ENCODE measurements around the gene COX15.
A peak's percentile ranks its signal among the peaks of the same experiment; 100 is the strongest.
"Not testable (repeated sequence)": the region's sequence is repeated elsewhere in the genome, so short reads cannot be mapped to it uniquely, and the experiment has no call there.

COX15 gene

DNA sequence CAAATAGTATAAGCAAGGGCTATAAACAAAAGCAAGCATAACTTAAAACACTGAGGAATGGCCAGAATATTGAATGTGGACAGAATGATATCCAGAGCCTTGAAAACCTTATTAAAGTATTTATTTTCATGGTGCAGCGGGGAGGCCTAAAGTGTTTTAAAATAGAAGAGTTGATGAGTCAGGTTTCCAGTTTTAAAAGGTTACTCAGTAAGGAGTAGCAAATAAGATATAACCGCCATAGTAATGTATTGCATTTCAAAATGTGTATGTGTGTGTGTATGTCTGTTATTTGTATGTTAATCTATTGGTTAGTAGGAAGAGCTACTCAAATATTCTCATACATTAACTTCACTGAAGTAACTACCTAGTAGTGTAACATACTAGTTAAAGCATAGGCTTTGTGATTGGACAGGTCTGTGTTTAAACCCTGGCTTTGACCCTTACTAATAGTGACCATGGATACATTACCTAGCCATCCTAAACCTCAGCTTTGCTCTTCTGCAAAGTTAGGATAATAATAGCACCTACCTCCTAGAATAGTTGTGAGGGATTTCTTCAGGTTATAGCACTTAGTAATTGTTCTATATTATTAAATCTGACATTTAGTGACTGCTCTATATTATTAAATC lies 17.0 kb upstream of the COX15 start:
- H3K4me1 ChIP-seq: no peaks in the 10 kb centered on the region
- peaks cover 0 to 15% (median 5%) of the 10 kb centered on the region in 11 experiments; a peak in 7 of 22 replicates for H4K20me1 ChIP-seq
- TF ChIP-seq Cebpa-rat (IDR thresholded peaks at IDR 0.05): no peak
- no peak overlapping the region for H3K4me2 ChIP-seq
- no peak overlapping the region for H3K4me3 ChIP-seq
- no peaks in the 10 kb centered on the region for H3K27me3 ChIP-seq
- H3K9me3 ChIP-seq (replicated peaks in 1 of 11): no peaks in the 10 kb centered on the region
- no peak overlapping the region for H3K9ac ChIP-seq
- no peak overlapping the region for H3K27ac ChIP-seq
- peaks cover 94 to 100% (median 98%) of the 10 kb centered on the region in 11 experiments for H3K36me3 ChIP-seq

DNA sequence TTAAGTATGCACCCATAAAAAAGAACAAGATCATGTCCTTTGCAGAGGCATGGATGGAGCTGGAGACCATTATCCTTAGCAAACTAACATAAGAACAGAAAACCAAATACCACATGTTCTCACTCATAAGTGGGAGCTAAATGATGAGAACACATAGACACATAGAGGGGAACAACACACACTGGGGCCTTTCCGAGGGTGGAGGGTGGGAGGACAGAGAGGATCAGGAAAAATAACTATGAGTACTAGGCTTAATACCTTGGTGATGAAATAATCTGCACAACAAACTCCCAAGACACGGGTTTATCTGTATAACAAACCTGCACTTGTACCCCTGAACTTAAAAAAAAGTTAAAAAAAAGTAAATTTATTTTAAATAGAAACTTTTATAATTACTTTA lies 14.2 kb upstream of the COX15 start:
- Histone ChIP-seq H3K36me3 (peaks cover 97 to 100% (median 100%) of the 10 kb centered on the region in 11 experiments), H4K20me1 (peaks cover 0 to 15% (median 5%) of the 10 kb centered on the region in 11 experiments; a peak in 7 of 22 replicates)
- not testable (repeated sequence) for H3K4me1 ChIP-seq; H3K27ac ChIP-seq; H3K9me3 ChIP-seq (replicated peaks in 1 of 11); H3K4me2 ChIP-seq; H3K27me3 ChIP-seq; H3K9ac ChIP-seq; H3K4me3 ChIP-seq

DNA sequence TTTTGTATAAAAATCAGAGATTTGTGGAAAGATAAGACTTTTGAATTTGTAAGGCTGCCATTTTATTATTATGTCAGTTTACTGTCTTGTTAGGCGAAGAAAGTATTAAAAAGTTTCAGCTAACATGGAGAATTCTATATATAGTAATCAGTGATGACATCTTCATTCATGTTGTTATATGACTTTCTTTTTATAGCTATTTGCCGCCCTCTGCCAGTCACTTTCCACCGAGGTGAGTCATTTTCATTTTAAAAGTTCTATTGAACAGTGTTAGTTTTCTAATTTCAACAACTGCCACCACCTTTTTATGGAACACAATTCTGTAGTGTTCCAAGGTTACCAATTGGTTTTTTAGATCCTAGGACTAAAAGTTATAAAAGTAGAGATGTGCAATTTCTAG lies 11.9 kb upstream of the COX15 start:
- H3K9me3 ChIP-seq (replicated peaks in 1 of 11): peaks cover 24 to 32% (median 28%) of the 10 kb centered on the region in 11 experiments
- no peak overlapping the region for H3K27ac ChIP-seq
- H3K36me3 ChIP-seq: peaks cover 99 to 100% (median 100%) of the 10 kb centered on the region in 11 experiments
- H4K20me1 ChIP-seq: peaks cover 0 to 10% (median 3%) of the 10 kb centered on the region in 11 experiments; a peak in 6 of 22 replicates
- H3K9ac ChIP-seq: no peak overlapping the region
- H3K4me3 ChIP-seq: no peak overlapping the region
- no peaks in the 10 kb centered on the region for H3K4me1 ChIP-seq
- TF ChIP-seq Cebpa-rat (IDR thresholded peaks at IDR 0.05): no peak
- H3K4me2 ChIP-seq: no peak overlapping the region
- H3K27me3 ChIP-seq: no peaks in the 10 kb centered on the region

DNA sequence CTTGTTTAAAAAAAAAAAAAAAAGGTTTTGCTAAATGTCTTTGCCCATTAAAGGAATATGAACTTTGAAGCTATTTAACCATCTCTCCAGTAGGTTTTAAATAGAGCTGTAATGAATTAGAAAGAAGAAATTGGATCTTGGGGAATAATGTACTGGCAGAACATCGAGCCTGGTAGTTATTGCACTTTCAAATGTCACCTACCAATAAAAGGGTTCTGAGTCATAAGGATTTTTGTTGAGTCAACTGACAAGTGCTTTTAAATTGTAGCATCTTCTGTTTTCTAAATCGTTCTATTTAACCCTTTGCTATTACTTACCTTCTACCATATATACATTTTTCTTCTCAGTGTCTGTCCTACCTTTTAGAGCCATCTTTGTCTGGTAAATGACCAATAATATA lies 10.8 kb upstream of the COX15 start:
- Histone ChIP-seq H3K9ac (no peak overlapping the region), H3K4me3 (no peak overlapping the region), H4K20me1 (peaks cover 0 to 1% (median 0%) of the 10 kb centered on the region in 11 experiments; a peak in 1 of 22 replicates), H3K4me2 (no peak overlapping the region), H3K4me1 (0 out of 20 replicates have a peak, but pooled peaks cover 0 to 4% (median 0%) of the 10 kb centered on the region in 10 experiments), H3K9me3 (replicated peaks in 1 of 11) (peaks cover 27 to 38% (median 34%) of the 10 kb centered on the region in 11 experiments), H3K27me3 (no peaks in the 10 kb centered on the region), H3K27ac (no peak overlapping the region), H3K36me3 (peaks cover 99 to 100% (median 100%) of the 10 kb centered on the region in 11 experiments)
- TF ChIP-seq Cebpa-rat (IDR thresholded peaks at IDR 0.05): no peak

DNA sequence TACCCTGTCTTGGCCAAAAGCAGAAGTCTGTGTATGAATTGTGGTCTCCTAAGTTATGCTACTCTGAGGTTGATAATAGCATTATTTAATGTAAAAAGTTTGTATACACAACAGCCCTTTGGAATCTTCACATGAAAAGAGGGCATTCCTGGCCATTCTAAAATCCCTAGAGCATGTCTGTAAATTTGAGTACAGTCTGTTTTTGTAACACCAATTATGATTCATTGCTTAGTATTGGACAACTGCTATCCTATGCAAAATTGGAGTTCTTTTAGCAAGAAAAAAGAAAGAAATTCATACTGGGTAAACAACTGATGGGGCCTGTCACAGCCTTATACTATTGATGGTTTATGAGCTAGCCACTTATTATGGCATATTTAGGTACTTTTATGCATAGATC lies 10.3 kb upstream of the COX15 start:
- no peak overlapping the region for H3K4me2 ChIP-seq
- peaks cover 99 to 100% (median 100%) of the 10 kb centered on the region in 11 experiments for H3K36me3 ChIP-seq
- no peak for TF ChIP-seq Cebpa-rat (IDR thresholded peaks at IDR 0.05)

DNA sequence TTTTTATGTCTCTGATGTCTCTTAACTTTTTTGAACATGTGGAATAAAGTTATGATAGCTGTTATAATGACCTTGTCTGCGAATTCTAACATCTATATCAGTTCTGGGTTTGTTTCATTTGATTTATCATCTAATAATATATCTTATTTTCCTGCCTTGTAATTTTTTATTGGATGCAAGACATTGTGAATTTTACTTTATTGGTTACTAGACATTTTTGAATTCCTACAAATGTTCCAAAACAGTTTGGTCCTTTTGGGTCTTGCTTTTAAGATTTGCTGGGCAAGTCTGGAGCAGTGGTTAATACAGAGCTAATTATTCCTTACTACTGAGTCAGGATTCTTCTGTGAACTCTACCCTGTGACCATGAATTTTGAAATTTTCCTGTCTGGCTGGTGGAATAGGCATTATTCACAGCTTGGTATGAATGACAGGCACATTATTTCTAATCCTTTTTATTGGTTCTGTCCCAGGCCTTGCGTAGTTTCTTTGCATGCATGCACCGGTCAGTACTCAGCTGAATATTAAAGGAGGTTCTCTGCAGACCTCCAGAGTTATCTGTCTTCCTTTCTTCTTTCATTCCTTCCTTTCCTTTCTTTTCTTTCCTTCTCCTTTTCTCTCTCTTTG lies 9.1 kb upstream of the COX15 start:
- no peak for TF ChIP-seq Cebpa-rat (IDR thresholded peaks at IDR 0.05)
- 0 out of 20 replicates have a peak, but pooled peaks cover 0 to 4% (median 0%) of the 10 kb centered on the region in 10 experiments for H3K4me1 ChIP-seq
- H3K36me3 ChIP-seq: peaks cover 100% of the 10 kb centered on the region in 11 experiments
- H3K9ac ChIP-seq: no peak overlapping the region
- no peaks in the 10 kb centered on the region for H3K27me3 ChIP-seq
- H4K20me1 ChIP-seq: no peaks in the 10 kb centered on the region; a peak in 1 of 22 replicates
- H3K27ac ChIP-seq: no peak overlapping the region
- no peak overlapping the region for H3K4me2 ChIP-seq
- H3K4me3 ChIP-seq: 0 out of 20 replicates have a peak overlapping the region, but pooled peaks of 1 of the 10 experiments have one; percentile 6
- H3K9me3 ChIP-seq (replicated peaks in 1 of 11): peaks cover 27 to 44% (median 34%) of the 10 kb centered on the region in 11 experiments

More for the DNA sequence above, 10.3 kb upstream of the COX15 start:
- no peak overlapping the region for H3K4me3 ChIP-seq
- no peaks in the 10 kb centered on the region; a peak in 1 of 22 replicates for H4K20me1 ChIP-seq
- no peak overlapping the region for H3K27ac ChIP-seq
- H3K4me1 ChIP-seq: 0 out of 20 replicates have a peak, but pooled peaks cover 0 to 4% (median 0%) of the 10 kb centered on the region in 10 experiments
- no peak overlapping the region for H3K9ac ChIP-seq
- peaks cover 27 to 41% (median 34%) of the 10 kb centered on the region in 11 experiments for H3K9me3 ChIP-seq (replicated peaks in 1 of 11)
- H3K27me3 ChIP-seq: no peaks in the 10 kb centered on the region

DNA sequence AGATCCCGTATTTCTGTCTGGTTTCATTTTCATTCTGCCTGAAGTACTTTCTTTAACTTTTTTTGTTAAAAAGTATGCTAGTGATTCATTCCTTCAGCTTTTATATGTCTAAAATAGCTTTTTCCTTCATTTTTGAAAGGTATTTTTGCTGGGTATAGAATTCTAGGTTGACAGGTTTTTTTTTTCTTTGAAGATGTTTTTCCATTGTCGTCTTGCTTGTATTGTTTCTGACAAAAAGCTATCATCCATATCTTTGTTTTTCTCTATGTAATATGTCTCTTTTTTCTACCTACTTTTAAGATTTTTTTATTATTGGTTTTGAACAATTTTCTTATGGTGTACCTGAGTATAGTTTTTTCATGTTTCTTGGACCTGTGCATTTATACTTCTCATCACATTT lies 8.3 kb upstream of the COX15 start:
- Histone ChIP-seq H4K20me1 (no peaks in the 10 kb centered on the region; a peak in 1 of 22 replicates), H3K9ac (no peak overlapping the region), H3K9me3 (replicated peaks in 1 of 11) (peaks cover 27 to 44% (median 34%) of the 10 kb centered on the region in 11 experiments), H3K4me3 (peak overlapping the region in 2 of 10 experiments; percentile 6 to 16; a peak in 2 of 20 replicates), H3K36me3 (peaks cover 94 to 100% (median 99%) of the 10 kb centered on the region in 11 experiments), H3K27me3 (no peaks in the 10 kb centered on the region), H3K4me1 (0 out of 20 replicates have a peak, but pooled peaks cover 0 to 4% (median 0%) of the 10 kb centered on the region in 10 experiments), H3K27ac (no peak overlapping the region), H3K4me2 (no peak overlapping the region)
- no peak for TF ChIP-seq Cebpa-rat (IDR thresholded peaks at IDR 0.05)

DNA sequence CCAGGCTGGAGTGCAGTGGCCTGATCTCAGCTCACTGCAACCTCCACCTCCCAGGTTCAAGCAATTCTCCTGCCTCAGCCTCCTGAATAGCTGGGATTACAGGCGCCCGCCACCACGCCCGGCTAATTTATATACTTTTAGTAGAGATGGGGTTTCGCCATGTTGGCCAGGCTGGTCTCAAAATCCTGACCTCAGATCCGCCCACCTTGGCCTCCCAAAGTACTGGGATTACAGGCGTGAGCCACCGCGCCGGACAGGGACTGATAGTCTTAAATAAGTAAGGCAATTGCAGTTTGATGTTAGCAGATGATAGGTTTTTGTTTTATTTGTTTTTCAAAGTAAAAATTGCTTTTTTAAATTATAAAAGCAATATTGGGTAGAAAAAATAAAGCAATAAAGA lies 2.2 kb upstream of the COX15 start:
- H3K9ac ChIP-seq, H3K27ac ChIP-seq, H4K20me1 ChIP-seq, H3K4me3 ChIP-seq, H3K27me3 ChIP-seq: not testable (repeated sequence)
- Histone ChIP-seq H3K4me1 (peaks cover 18 to 34% (median 28%) of the 10 kb centered on the region in 10 experiments), H3K9me3 (replicated peaks in 1 of 11) (peaks cover 2 to 18% (median 9%) of the 10 kb centered on the region in 11 experiments; a peak in 18 of 22 replicates), H3K4me2 (peak overlapping the region; percentile 64 to 91 (median 84); a peak in 14 of 22 replicates), H3K36me3 (peaks cover 32 to 52% (median 43%) of the 10 kb centered on the region in 11 experiments)

DNA sequence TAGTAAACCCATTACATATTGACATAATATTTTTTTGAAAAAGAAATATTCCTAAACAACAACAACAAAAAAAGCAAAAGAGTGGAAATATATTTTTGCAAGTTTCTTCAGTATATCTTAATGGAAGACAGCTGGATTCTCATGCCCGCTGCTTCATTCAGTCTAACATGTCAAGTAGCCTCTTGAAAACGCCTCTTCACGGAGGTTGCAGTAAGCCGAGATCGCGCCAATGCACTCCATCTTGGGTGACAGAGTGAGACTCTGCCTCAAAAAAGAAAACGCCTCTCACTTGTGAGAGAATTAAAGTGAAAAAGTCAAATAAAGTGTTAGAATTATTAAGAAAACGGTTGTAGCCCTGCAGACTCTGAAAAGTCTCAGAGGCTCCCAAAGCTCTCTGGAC lies 1.4 kb upstream of the COX15 start:
- peaks cover 25 to 52% (median 41%) of the 10 kb centered on the region in 11 experiments for H3K36me3 ChIP-seq
- H3K4me1 ChIP-seq: peaks cover 18 to 34% (median 28%) of the 10 kb centered on the region in 10 experiments
- H3K4me3 ChIP-seq: peak overlapping the region; percentile 76 to 91 (median 82); a peak in 17 of 20 replicates
- H3K27me3 ChIP-seq: no peaks in the 10 kb centered on the region
- no peak overlapping the region; a peak in 1 of 22 replicates for H3K27ac ChIP-seq
- no peak for TF ChIP-seq Cebpa-rat (IDR thresholded peaks at IDR 0.05)
- peak overlapping the region in 7 of 11 experiments; percentile 86 to 94 (median 89); a peak in 8 of 22 replicates for H3K9ac ChIP-seq
- H3K9me3 ChIP-seq (replicated peaks in 1 of 11): peaks cover 0 to 11% (median 1%) of the 10 kb centered on the region in 11 experiments; a peak in 6 of 22 replicates
- peak overlapping the region; percentile 64 to 91 (median 84) for H3K4me2 ChIP-seq
- H4K20me1 ChIP-seq: peaks cover 0 to 7% (median 0%) of the 10 kb centered on the region in 11 experiments; a peak in 2 of 22 replicates

Measured in BLaER1 treated with 17β-estradiol and CSF1 and Interleukin-3, amounts not matched to agents 10 nM and 100 nM (cell line).